PC-3 (cell line): Measurements from ENCODE around the gene HSD17B14. TPM values are rescaled to one million over a fixed set of nuclear protein-coding genes. Genes with fewer than 3 reads are reported as not detected.
"Not testable (repeated sequence)": the region's sequence is repeated elsewhere in the genome, so short reads cannot be mapped to it uniquely, and the experiment has no call there.

Experiments used
- ATAC-seq: fragments of 200-7000 bp; cut with Tn5 transposase; 2 replicates; pipeline ENCODE4 v1.9.1; 2020; ENCODE audit warnings: mild to moderate bottlenecking, moderate library complexity
- BruUV-seq: library from RNA; stranded (reverse); fragments of 400-500 nt; replicated peaks from 2 replicates; lab custom pipeline; 2021; lab: Mats Ljungman, UMichigan
- CTCF ChIA-PET: fragments of 300-600 bp; sonication (Branson Sonifier 250); formaldehyde crosslinking; loops from one replicate; lab custom pipeline; 2022; ENCODE audit warnings: antibody characterized with exemption; lab: Charles Lee
- POLR2A ChIA-PET: fragments of 300-600 bp; sonication (Branson Sonifier 250); formaldehyde crosslinking; loops from one replicate; lab custom pipeline; 2022; ENCODE audit warnings: antibody characterized with exemption; ENCODE audit not compliant: unreplicated experiment; lab: Charles Lee
- DNase-seq: peaks from one replicate; pipeline ENCODE4 v3.0.0-alpha.2; 2015
- H2AFZ ChIP-seq: fragments of 300-600 bp; sonication (generic); 2 replicates; pipeline ENCODE4 v1.6.0; 2016; ENCODE audit warnings: antibody characterized with exemption, low read length
- H3F3A ChIP-seq: fragments of 300-600 bp; sonication (generic); one replicate; pipeline ENCODE4 v1.6.0; 2017; ENCODE audit warnings: antibody characterized with exemption, low read length, control low read depth, mild to moderate bottlenecking; ENCODE audit not compliant: unreplicated experiment
- H3K27ac ChIP-seq: fragments of 300-600 bp; sonication (generic); 2 replicates; pipeline ENCODE4 v1.5.1; 2016; ENCODE audit warnings: mild to moderate bottlenecking, low read length
- H3K27me3 ChIP-seq: fragments of 300-600 bp; sonication (generic); 2 replicates; pipeline ENCODE4 v1.6.1; 2016; ENCODE audit warnings: low read length, mixed read lengths
- H3K36me3 ChIP-seq: fragments of 300-600 bp; sonication (generic); 2 replicates; pipeline ENCODE4 v1.6.1; 2016; ENCODE audit warnings: low read depth, mixed run types, low read length, mixed read lengths
- H3K4me1 ChIP-seq: fragments of 300-600 bp; sonication (generic); 2 replicates; pipeline ENCODE4 v1.5.1; 2016; ENCODE audit warnings: low read length; ENCODE audit not compliant: insufficient read depth
- H3K4me2 ChIP-seq: fragments of 300-600 bp; sonication (generic); 2 replicates; pipeline ENCODE4 v1.6.0; 2016; ENCODE audit warnings: low read length
- H3K4me3 ChIP-seq: fragments of 300-600 bp; sonication (generic); 2 replicates; pipeline ENCODE4 v1.5.1; 2016; ENCODE audit warnings: mild to moderate bottlenecking, low read length, mixed read lengths
- H3K79me2 ChIP-seq: fragments of 300-600 bp; sonication (generic); 2 replicates; pipeline ENCODE4 v1.6.1; 2017; ENCODE audit warnings: low read length, mixed read lengths
- H3K9ac ChIP-seq: fragments of 300-600 bp; sonication (generic); 2 replicates; pipeline ENCODE4 v1.6.0; 2016; ENCODE audit warnings: mild to moderate bottlenecking, low read length
- H3K9me2 ChIP-seq: fragments of 300-600 bp; sonication (generic); replicated peaks from 2 replicates; pipeline ENCODE4 v1.6.1; 2016; ENCODE audit warnings: mixed run types, low read length, mixed read lengths
- H3K9me3 ChIP-seq: fragments of 300-600 bp; sonication (generic); 2 replicates; pipeline ENCODE4 v1.6.1; 2016; ENCODE audit warnings: low read length, mixed read lengths
- H4K20me1 ChIP-seq: fragments of 300-600 bp; sonication (generic); 2 replicates; pipeline ENCODE4 v1.6.1; 2016; ENCODE audit warnings: low read length, mixed read lengths
- CTCF ChIP-seq: fragments of 300-600 bp; sonication (generic); conservative IDR thresholded peaks from 2 replicates; pipeline ENCODE4 v1.5.1; 2017; ENCODE audit warnings: antibody characterized with exemption, low read depth, mild to moderate bottlenecking, low read length
- EZH2 ChIP-seq: fragments of 300-600 bp; sonication (generic); IDR thresholded peaks from one replicate; pipeline ENCODE4 v1.6.1; 2017; ENCODE audit warnings: antibody characterized with exemption, mild to moderate bottlenecking, low read length; ENCODE audit not compliant: unreplicated experiment
- EZH2phosphoT487 ChIP-seq: fragments of 300-600 bp; sonication (generic); IDR thresholded peaks from 2 replicates; pipeline ENCODE4 v1.6.1; 2018; ENCODE audit warnings: mild to moderate bottlenecking, antibody characterized with exemption, low read length, borderline replicate concordance
- intact Hi-C: fragments of 100-400 bp; cut with micrococcal nuclease; formaldehyde crosslinking; loops from 2 replicates; pipeline ENCODE4 v1.9.0; 2023
- total RNA-seq: library from RNA; depleted of rRNA; stranded (reverse); fragments of >200 nt; gene quantifications from 2 replicates; pipeline ENCODE4 v1.2.3, GENCODE V29; 2014

HSD17B14 gene
- total RNA-seq, 1 experiment from 2014 or later: 15.0 TPM

- Histone ChIP-seq H3K9ac (no peak overlapping the region), H3K27ac (no peak overlapping the region), H3K36me3 (no peaks in the 10 kb centered on the region), H4K20me1 (no peaks in the 10 kb centered on the region), H3K4me2 (no peak overlapping the region), H3F3A (no peaks in the 10 kb centered on the region), H3K9me2 (no peaks in the 10 kb centered on the region), H3K9me3 (no peaks in the 10 kb centered on the region), H3K4me1 (no peaks in the 10 kb centered on the region), H3K4me3 (no peak overlapping the region), H3K27me3 (no peaks in the 10 kb centered on the region), H3K79me2 (no peaks in the 10 kb centered on the region), H2AFZ (no peak overlapping the region)
- intact Hi-C loops: no loop called here
- CTCF ChIA-PET: no interaction called here
- TF ChIP-seq EZH2phosphoT487 (no peak), CTCF (no peak), EZH2 (no peak)
- POLR2A ChIA-PET: no interaction called here
- ATAC-seq (no peak), DNase-seq (no peak)
- no TSS peak for BruUV-seq
Measured at GRCh38 chr19:48853483-48853882, 17.2 kb upstream of the HSD17B14 start.

- no TSS peak for BruUV-seq
- Histone ChIP-seq H3K9ac (no peak overlapping the region), H3K27ac (no peak overlapping the region), H2AFZ (no peak overlapping the region), H3K27me3 (no peaks in the 10 kb centered on the region), H3K4me3 (no peak overlapping the region), H4K20me1 (no peaks in the 10 kb centered on the region), H3K79me2 (no peaks in the 10 kb centered on the region), H3K4me1 (no peaks in the 10 kb centered on the region), H3K4me2 (no peak overlapping the region), H3K9me2 (no peaks in the 10 kb centered on the region), H3K36me3 (no peaks in the 10 kb centered on the region), H3K9me3 (no peaks in the 10 kb centered on the region), H3F3A (no peaks in the 10 kb centered on the region)
- ChIA-PET POLR2A (no interaction called here), CTCF (no interaction called here)
- intact Hi-C loops: no loop called here
- ATAC-seq (no peak), DNase-seq (no peak)
- TF ChIP-seq EZH2phosphoT487 (no peak), CTCF (no peak), EZH2 (no peak)
Measured at GRCh38 chr19:48852292-48852691, 16.0 kb upstream of the HSD17B14 start.

GRCh38 chr19:48846659-48847058 lies 10.4 kb upstream of the HSD17B14 start:
- H3K4me1 ChIP-seq, intact Hi-C loops, H3K4me2 ChIP-seq, BruUV-seq, POLR2A ChIA-PET, H2AFZ ChIP-seq, H3F3A ChIP-seq, H3K9me3 ChIP-seq, DNase-seq, H3K9ac ChIP-seq, ATAC-seq, H4K20me1 ChIP-seq, H3K79me2 ChIP-seq, H3K27me3 ChIP-seq, H3K27ac ChIP-seq, H3K9me2 ChIP-seq, H3K4me3 ChIP-seq, H3K36me3 ChIP-seq: not testable (repeated sequence)
- CTCF ChIA-PET: interaction anchor here (1.2 kb wide), 1 partner anchor 62 kb away, joined by 3 read pairs; no protein-coding TSS in a partner anchor
